Fibroblast of lung (primary cell): ENCODE data around the gene SHISAL1. TPM values are rescaled to one million over a fixed set of nuclear protein-coding genes. Genes with fewer than 3 reads are reported as not detected.

Source experiments
- DNase-seq, 2 donors: peaks; one replicate each; pipeline versions ENCODE4 v3.0.0 to v3.0.0-alpha.2; 2010; ENCODE audit warnings: low read depth in 2 of 2
- H2AFZ ChIP-seq: 2 replicates; pipeline ENCODE4 v1.5.1; 2012; ENCODE audit warnings: low read length, control low read depth, inconsistent platforms
- H3K27ac ChIP-seq: 2 replicates; pipeline ENCODE4 v1.5.1; 2011; ENCODE audit warnings: low read length, control low read depth; ENCODE audit not compliant: insufficient read depth
- H3K27me3 ChIP-seq: 2 replicates; pipeline ENCODE4 v1.5.1; 2011; ENCODE audit warnings: mild to moderate bottlenecking, low read length; ENCODE audit not compliant: control insufficient read depth, insufficient read depth
- H3K36me3 ChIP-seq: 2 replicates; pipeline ENCODE4 v1.5.1; 2011; ENCODE audit warnings: low read length; ENCODE audit not compliant: control insufficient read depth, insufficient read depth
- H3K4me1 ChIP-seq: 2 replicates; pipeline ENCODE4 v1.5.1; 2011; ENCODE audit warnings: low read length; ENCODE audit not compliant: control insufficient read depth, insufficient read depth; ENCODE audit errors: extremely low read depth
- H3K4me2 ChIP-seq: 2 replicates; pipeline ENCODE4 v1.5.1; 2011; ENCODE audit warnings: low read length, control low read depth; ENCODE audit not compliant: insufficient read depth; ENCODE audit errors: extremely low read depth
- H3K4me3 ChIP-seq, 4 experiments: fragments of 200-600 bp in 1 of 4; sonication (generic) in 1 of 4; replicated peaks in 1 of 4; 2 replicates each; pipeline ENCODE4 v1.5.1; 2011 to 2016; ENCODE audit warnings: low read length in 4 of 4, low read depth in 3 of 4, mild to moderate bottlenecking in 3 of 4, control low read depth in 2 of 4, inconsistent platforms in 1 of 4, mixed read lengths in 1 of 4; ENCODE audit not compliant: insufficient read depth in 1 of 4; ENCODE audit errors: control extremely low read depth in 1 of 4
- H3K79me2 ChIP-seq: 2 replicates; pipeline ENCODE4 v1.5.1; 2012; ENCODE audit warnings: mild to moderate bottlenecking, low read length, inconsistent platforms; ENCODE audit not compliant: control insufficient read depth, insufficient read depth
- H3K9ac ChIP-seq: 2 replicates; pipeline ENCODE4 v1.5.1; 2011; ENCODE audit warnings: mild to moderate bottlenecking, low read length, control low read depth; ENCODE audit not compliant: insufficient read depth
- H3K9me3 ChIP-seq: 2 replicates; pipeline ENCODE4 v1.5.1; 2012; ENCODE audit warnings: low read depth, low read length; ENCODE audit not compliant: control insufficient read depth, insufficient read depth
- H4K20me1 ChIP-seq: 2 replicates; pipeline ENCODE4 v1.5.1; 2011; ENCODE audit warnings: low read length; ENCODE audit not compliant: control insufficient read depth, insufficient read depth; ENCODE audit errors: extremely low read depth
- CTCF ChIP-seq, 2 donors: IDR thresholded peaks in 1 of 2; conservative IDR thresholded peaks in 1 of 2; 1 replicate in 1 of 2; 2 replicates in 1 of 2; pipeline ENCODE4 v1.5.1; 2011 to 2012; ENCODE audit warnings: low read length in 2 of 2, control low read depth in 1 of 2, inconsistent platforms in 1 of 2, low read depth in 1 of 2, mild to moderate bottlenecking in 1 of 2
- EZH2 ChIP-seq: IDR thresholded peaks from 2 replicates; pipeline ENCODE4 v1.5.1; 2012; ENCODE audit warnings: low read length, control low read depth, mild to moderate bottlenecking; ENCODE audit errors: missing control alignments
- polyA plus RNA-seq, 2 donors: library from polyadenylated mRNA; depleted of rRNA in 1 of 2; stranded (reverse) in 1 of 2; unstranded in 1 of 2; fragments of >200 nt; gene quantifications; 2 replicates each; pipeline ENCODE4 v1.2.1, GENCODE V29; 2011 to 2012; ENCODE audit warnings: missing spikeins in 1 of 2
- total RNA-seq: library from RNA; depleted of rRNA; stranded (reverse); fragments of >200 nt; gene quantifications from 2 replicates; pipeline ENCODE4 v1.2.1, GENCODE V29; 2014

SHISAL1 gene
- total and polyA plus RNA-seq, 2 donors (not counting 1 experiment from before 2014, with no cell fraction given): 0.73 to 3.5 TPM

- Histone ChIP-seq H3K9ac (no peak overlapping the region), H4K20me1 (no peaks in the 10 kb centered on the region), H3K4me3 (no peak overlapping the region), H3K79me2 (no peaks in the 10 kb centered on the region), H3K4me2 (no peak overlapping the region), H3K9me3 (no peaks in the 10 kb centered on the region), H2AFZ (no peak overlapping the region), H3K4me1 (peaks cover 4% of the 10 kb centered on the region), H3K27ac (no peak overlapping the region), H3K36me3 (no peaks in the 10 kb centered on the region), H3K27me3 (peaks cover 4% of the 10 kb centered on the region)
- DNase-seq: no peak
- no peak for TF ChIP-seq EZH2
- no peak for TF ChIP-seq CTCF (conservative IDR thresholded peaks at IDR 0.05 in 1 of 2, IDR thresholded peaks at IDR 0.05 in 1 of 2; ENCODE audit: low read depth in 1 of 2, low read length in 2 of 2)
These were observed 106.1 kb downstream of the SHISAL1 start for GRCh38 chr22:44206696-44207095.

GRCh38 chr22:44206330-44206645 is 106.5 kb downstream of the SHISAL1 start:
- H3K27ac ChIP-seq: no peak overlapping the region
- H3K4me2 ChIP-seq: no peak overlapping the region
- no peak overlapping the region for H3K9ac ChIP-seq
- peaks cover 4% of the 10 kb centered on the region for H3K27me3 ChIP-seq
- no peak for DNase-seq
- H2AFZ ChIP-seq: no peak overlapping the region
- no peaks in the 10 kb centered on the region for H3K9me3 ChIP-seq
- peaks cover 5% of the 10 kb centered on the region for H3K4me1 ChIP-seq
- H3K36me3 ChIP-seq: no peaks in the 10 kb centered on the region
- H4K20me1 ChIP-seq: no peaks in the 10 kb centered on the region
- TF ChIP-seq CTCF (conservative IDR thresholded peaks at IDR 0.05 in 1 of 2, IDR thresholded peaks at IDR 0.05 in 1 of 2; ENCODE audit: low read depth in 1 of 2, low read length in 2 of 2): no peak
- no peak for TF ChIP-seq EZH2
- H3K4me3 ChIP-seq: no peak overlapping the region
- no peaks in the 10 kb centered on the region for H3K79me2 ChIP-seq

GRCh38 chr22:44205516-44206329 is 107.0 kb downstream of the SHISAL1 start:
- peaks cover 5% of the 10 kb centered on the region for H3K4me1 ChIP-seq
- no peak for DNase-seq
- no peak overlapping the region for H3K4me2 ChIP-seq
- H3K27me3 ChIP-seq: peaks cover 4% of the 10 kb centered on the region
- TF ChIP-seq EZH2 (no peak), CTCF (conservative IDR thresholded peaks at IDR 0.05 in 1 of 2, IDR thresholded peaks at IDR 0.05 in 1 of 2; ENCODE audit: low read depth in 1 of 2, low read length in 2 of 2) (no peak)
- no peaks in the 10 kb centered on the region for H4K20me1 ChIP-seq
- no peak overlapping the region for H2AFZ ChIP-seq
- H3K9ac ChIP-seq: no peak overlapping the region
- H3K79me2 ChIP-seq: no peaks in the 10 kb centered on the region
- H3K9me3 ChIP-seq: no peaks in the 10 kb centered on the region
- no peak overlapping the region for H3K27ac ChIP-seq
- H3K4me3 ChIP-seq: no peak overlapping the region
- H3K36me3 ChIP-seq: no peaks in the 10 kb centered on the region
